HG03066 (cell line): ENCODE results near the gene CXCR6.

Experiments
- ATAC-seq: cut with Tn5 transposase; IDR thresholded peaks from one replicate; pipeline ENCODE4 v1.9.1; 2021; ENCODE audit warnings: low read depth; ENCODE audit not compliant: unreplicated experiment

The CXCR6 gene

GRCh38 chr3:45946307-45946706 lies 3.0 kb downstream of the CXCR6 start:
- no peak for ATAC-seq

GRCh38 chr3:45946875-45947274 lies 3.6 kb downstream of the CXCR6 start:
- ATAC-seq: no peak

- no peak for ATAC-seq
Measured at GRCh38 chr3:45947361-45947760, 4.1 kb downstream of the CXCR6 start.

GRCh38 chr3:45948311-45948781 lies 5.1 kb downstream of the CXCR6 start:
- no peak for ATAC-seq

GRCh38 chr3:45948881-45949280 lies 5.6 kb downstream of the CXCR6 start:
- no peak for ATAC-seq

GRCh38 chr3:45949432-45949831 lies 6.2 kb downstream of the CXCR6 start:
- ATAC-seq: no peak

GRCh38 chr3:45950131-45950530 lies 6.9 kb downstream of the CXCR6 start:
- no peak for ATAC-seq

GRCh38 chr3:45950686-45951600 lies 7.7 kb downstream of the CXCR6 start:
- no peak for ATAC-seq

- ATAC-seq: no peak
Measured at GRCh38 chr3:45951946-45952345, 8.7 kb downstream of the CXCR6 start.

GRCh38 chr3:45952456-45952855 lies 9.2 kb downstream of the CXCR6 start:
- no peak for ATAC-seq

- no peak for ATAC-seq
Measured at GRCh38 chr3:45953536-45953935, 10.3 kb downstream of the CXCR6 start.

- no peak for ATAC-seq
Measured at GRCh38 chr3:45954306-45954705, 11.0 kb downstream of the CXCR6 start.

- no peak for ATAC-seq
Measured at GRCh38 chr3:45955017-45955647, 11.9 kb downstream of the CXCR6 start.

GRCh38 chr3:45955706-45956105 lies 12.4 kb downstream of the CXCR6 start:
- ATAC-seq: no peak

GRCh38 chr3:45957586-45957985 lies 14.3 kb downstream of the CXCR6 start:
- no peak for ATAC-seq

- no peak for ATAC-seq
Measured at GRCh38 chr3:45958321-45958791, 15.1 kb downstream of the CXCR6 start.

GRCh38 chr3:45959201-45959600 lies 15.9 kb downstream of the CXCR6 start:
- ATAC-seq: no peak

- no peak for ATAC-seq
Measured at GRCh38 chr3:45960289-45960688, 17.0 kb downstream of the CXCR6 start.

- no peak for ATAC-seq
Measured at GRCh38 chr3:45962033-45962432, 18.8 kb downstream of the CXCR6 start.

- no peak for ATAC-seq
Measured at GRCh38 chr3:45964139-45964538, 20.9 kb downstream of the CXCR6 start.

- ATAC-seq: no peak
Measured at GRCh38 chr3:45965253-45965652, 22.0 kb downstream of the CXCR6 start.

- ATAC-seq: no peak
Measured at GRCh38 chr3:45965653-45966052, 22.4 kb downstream of the CXCR6 start.
